Measurements from ENCODE around the gene ARHGDIB.

The ARHGDIB gene

DNA sequence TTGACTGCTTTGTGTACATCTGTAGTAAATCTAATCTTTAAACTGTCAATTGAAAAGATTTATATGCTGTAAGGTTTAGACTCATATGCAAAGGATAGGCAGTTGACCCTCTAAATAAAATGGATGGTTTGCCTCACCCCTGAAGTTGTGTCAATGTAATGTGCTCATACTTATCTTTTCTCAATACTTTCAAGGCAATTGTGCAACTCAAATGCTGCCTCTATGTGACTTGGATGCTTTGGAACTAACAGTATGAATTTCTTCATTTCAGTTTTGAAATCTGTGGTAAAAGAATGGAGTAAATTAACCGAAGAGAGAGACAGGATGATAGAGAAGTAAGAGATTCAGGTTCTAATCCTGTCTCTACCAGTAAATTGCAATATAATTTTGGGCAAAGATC is 21.2 kb upstream of the ARHGDIB start:
- DNase-seq: peak; percentile 82

GRCh38 chr12:14981049-14981448 is 19.6 kb upstream of the ARHGDIB start:
- DNase-seq: peak; percentile 63

DNA sequence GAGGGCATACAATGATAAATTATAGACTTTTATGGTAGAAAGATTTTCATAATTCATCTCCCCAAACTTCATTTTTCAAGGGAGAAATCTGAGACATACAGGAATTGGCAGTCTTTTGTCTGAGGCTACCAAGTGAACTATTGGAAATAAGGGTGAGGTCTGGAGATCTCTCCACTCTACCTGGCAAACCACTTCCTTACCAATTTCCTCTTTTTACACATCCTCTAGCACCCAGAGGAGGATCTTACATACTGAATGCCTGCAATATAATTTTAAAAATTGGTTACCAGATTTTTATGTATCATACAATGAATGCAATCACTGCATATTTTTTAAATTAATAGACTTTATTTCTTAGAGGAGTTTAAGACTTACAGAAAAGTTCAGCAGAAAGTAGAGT is 18.1 kb upstream of the ARHGDIB start:
- peak; percentile 15 for DNase-seq

DNA sequence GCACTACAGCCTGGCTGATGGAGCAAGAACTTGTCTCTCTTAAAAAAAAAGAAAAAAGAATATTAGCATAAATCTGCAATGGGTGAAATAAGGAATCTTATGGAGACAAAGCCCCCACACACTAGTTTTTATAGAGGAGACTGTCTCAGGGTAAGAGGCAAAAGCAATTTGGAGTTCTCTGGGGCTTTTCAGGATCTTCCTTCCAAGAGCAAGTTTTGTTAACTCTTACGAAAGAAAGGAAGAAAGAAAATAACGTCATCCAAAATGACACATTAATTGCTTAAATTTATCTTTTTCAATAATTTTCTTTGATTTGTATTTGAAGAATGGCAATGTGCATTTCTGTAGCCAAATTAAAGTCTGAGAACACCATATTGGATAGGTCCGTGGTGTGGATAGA is 15.3 kb upstream of the ARHGDIB start:
- DNase-seq: no peak

GRCh38 chr12:14975457-14975856 is 14.1 kb upstream of the ARHGDIB start:
- DNase-seq: no peak

- no peak for DNase-seq
Observed at GRCh38 chr12:14974633-14975032, 13.2 kb upstream of the ARHGDIB start.

GRCh38 chr12:14972816-14973215 is 11.4 kb upstream of the ARHGDIB start, which contains the start of gene PDE6H:
TSS of gene PDE6H (plus strand) at chr12:14973042. CDS start at chr12:14978013, 4,971 bp downstream.
- DNase-seq: no peak

DNA sequence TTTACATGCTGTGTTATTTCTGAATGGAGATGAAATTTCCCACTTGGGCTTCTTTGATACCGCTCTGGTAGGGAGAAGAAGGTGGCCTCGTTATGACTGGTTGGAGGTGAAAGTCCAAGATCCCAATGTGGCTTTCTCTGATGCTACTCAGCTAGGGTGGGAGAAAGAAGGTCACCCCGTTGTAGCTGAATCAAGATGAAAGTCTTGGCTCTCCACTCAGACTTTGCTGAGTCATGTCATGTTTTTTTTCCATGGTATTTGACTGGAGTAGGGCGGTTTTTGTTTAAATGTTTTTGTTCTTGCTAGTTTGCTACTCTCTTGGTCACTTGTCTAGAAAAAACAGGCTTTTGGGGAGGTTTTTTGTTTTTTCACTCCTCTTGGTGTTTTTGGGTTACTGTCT is 9.1 kb upstream of the ARHGDIB start:
- peak; percentile 53 for DNase-seq

- DNase-seq: no peak
Observed at GRCh38 chr12:14968478-14968877, 7.1 kb upstream of the ARHGDIB start.

DNA sequence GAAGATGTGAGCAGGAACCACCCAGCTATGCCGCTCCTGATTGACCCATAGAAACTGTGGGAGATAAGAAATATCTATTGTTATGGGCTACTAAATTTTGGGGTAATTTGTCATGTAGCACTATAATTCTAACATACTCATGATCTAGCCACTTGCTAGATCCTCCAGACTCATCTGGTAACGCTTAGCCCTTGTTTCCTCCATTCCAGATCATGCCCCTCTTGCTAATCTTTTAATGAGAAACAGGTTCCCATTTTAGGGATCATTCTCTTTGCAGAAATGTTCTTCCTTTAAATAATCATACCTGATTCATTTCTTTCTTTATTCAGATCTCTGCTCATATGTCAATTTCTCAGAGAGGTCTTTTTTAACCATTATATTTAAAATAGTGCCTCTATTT is 3.8 kb upstream of the ARHGDIB start:
- no peak for DNase-seq

DNA sequence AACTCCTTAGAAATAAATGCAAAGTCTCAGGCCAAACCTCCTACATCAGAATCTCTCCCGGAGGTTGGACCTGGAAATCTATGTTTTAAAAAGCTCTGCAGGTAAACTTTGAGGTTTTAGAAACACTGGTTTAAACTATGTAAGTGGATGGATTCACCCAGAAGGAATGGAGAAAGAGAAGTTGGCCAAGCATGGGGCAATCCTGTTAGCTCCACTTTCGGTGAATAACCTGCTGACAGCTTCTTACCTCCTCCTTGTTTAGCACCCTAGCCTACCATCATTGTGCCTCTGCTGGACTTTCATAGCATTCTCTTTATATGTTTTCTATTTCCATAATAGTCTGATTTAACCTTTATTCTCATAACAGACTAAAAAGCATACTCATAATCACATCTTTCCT is 3.0 kb upstream of the ARHGDIB start:
- no peak for DNase-seq

- no peak for DNase-seq
Observed at GRCh38 chr12:14963520-14963919, 2.1 kb upstream of the ARHGDIB start.

DNA sequence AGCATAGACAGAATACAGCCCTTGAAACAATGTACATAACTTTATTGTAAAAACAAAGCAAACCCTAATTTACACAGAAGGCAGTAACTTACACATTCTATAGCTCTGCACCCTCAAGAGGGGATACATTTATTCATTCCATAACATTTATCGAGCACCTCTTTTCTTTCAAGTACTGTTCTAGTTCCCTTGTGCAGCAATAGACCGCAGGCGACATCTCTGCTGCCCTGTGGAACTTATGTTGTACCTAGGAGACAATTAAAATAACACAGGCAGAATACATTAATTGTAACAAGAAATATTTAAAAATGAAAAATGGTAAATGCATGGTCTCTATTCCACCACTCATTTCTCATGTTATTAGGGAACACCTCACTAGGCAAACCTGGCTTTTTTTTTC is 1.4 kb upstream of the ARHGDIB start:
- peak; percentile 26 for DNase-seq

GRCh38 chr12:14962153-14962539 is 745 bp upstream of the ARHGDIB start:
- peak; percentile 58 for DNase-seq

- DNase-seq: peak; percentile 87
Observed at GRCh38 chr12:14960548-14961465, 594 bp downstream of the ARHGDIB start.

GRCh38 chr12:14959916-14960496 is 1.4 kb downstream of the ARHGDIB start:
- DNase-seq: peak; percentile 20

DNA sequence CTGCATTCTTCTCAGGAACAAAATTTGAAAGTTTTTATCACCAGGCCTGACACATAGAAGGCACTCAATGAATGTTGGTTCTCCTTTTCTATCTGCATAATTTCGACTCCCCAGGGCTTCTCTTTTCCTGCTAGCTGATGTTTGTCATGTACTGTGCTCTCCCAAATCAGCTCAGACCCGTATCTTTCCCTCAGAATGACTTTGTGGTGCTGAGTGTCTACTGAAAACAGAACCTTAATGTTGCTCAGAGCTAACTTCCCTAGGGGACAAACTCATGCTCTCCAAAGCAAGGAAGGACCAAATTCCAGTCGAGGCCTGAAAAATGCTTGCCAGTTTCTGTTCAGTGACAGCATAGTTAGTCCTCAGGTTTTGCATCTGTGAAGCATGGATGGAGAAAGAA is 1.9 kb downstream of the ARHGDIB start:
- DNase-seq: peak; percentile 62

DNA sequence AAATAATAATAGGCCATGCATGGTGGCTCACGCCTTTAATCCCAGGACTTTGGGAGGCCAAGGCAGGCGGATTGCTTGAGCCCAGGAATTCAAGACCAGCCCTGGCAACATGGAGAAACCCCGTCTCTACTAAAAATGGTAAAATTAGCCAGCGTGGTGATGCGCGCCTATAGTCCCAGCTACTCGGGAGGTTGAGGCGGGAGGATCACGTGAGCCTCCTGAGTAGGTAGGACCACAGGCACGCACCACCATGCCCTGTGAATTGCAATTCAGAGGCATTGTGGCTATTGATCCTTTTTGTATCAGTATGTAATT is 2.3 kb downstream of the ARHGDIB start:
- no peak for DNase-seq

GRCh38 chr12:14958361-14959125 is 2.9 kb downstream of the ARHGDIB start:
- peak; percentile 53 for DNase-seq

- DNase-seq: peak; percentile 39
Observed at GRCh38 chr12:14957551-14958168, 3.7 kb downstream of the ARHGDIB start.

- no peak for DNase-seq
Observed at GRCh38 chr12:14956905-14957304, 4.5 kb downstream of the ARHGDIB start.

DNA sequence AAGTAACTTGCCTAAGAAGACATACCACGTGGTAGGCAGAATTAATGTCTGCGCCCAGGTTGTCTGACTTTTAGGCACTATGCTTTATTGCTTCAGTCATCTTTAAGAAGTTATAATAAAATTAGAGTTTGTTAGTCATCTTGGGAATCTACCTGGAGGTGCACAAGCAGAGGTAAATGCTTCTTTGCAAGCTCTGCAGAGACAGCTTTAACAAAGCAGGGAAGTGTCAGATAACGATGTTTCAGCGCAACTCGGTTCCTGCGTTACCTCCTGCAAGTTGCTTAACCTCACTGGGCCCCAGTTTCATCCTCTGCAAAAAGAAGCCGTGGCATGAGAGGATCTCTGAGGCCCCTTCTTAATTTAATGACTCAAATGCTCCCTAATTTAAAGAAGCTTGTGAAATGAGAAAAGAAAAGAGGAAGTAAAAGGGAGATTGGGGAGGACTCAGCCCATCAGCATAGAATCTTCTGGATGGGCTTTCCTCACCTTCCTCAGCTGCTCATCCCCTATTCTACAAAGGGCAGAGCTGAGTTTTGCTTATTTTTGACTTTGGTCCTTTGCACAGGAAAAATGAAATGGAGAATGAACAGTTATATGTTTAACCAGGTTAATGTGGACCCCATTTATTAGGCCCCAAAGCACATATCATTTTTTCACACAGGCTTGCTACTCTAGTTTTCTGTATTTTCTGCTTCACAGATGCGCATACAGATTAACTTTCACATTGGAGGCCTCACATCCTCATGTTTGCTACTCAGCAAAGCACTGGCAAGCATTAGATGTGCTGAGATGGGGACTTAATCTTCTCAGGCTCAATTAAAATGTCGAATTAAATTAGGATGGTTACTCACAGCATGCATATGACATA is 5.1 kb downstream of the ARHGDIB start:
- peak; percentile 77 for DNase-seq
